Lung (tissue), 12 donors: ENCODE results near the gene TRIM3. TPM values are rescaled to one million over a fixed set of nuclear protein-coding genes. Genes with fewer than 3 reads are reported as not detected.
A peak's percentile ranks its signal among the peaks of the same experiment; 100 is the strongest.

ENCODE experiments used
- ATAC-seq: fragments of 200-7000 bp; cut with Tn5 transposase; one replicate; pipeline ENCODE4 v1.9.1; 2020; ENCODE audit warnings: moderate number of reproducible peaks; ENCODE audit not compliant: insufficient read depth, low FRiP score
- DNase-seq, 3 donors: peaks; one replicate each; pipeline ENCODE4 v3.0.0-alpha.2; 2013 to 2017
- H3K27ac ChIP-seq, 2 donors: one replicate each; pipeline ENCODE4 v1.5.1; 2013; ENCODE audit warnings: mild to moderate bottlenecking in 2 of 2, moderate library complexity in 2 of 2, control low read depth in 1 of 2, inconsistent platforms in 1 of 2, low read depth in 1 of 2, low read length in 1 of 2
- H3K27me3 ChIP-seq, 3 donors: one replicate each; pipeline ENCODE4 v1.5.1; 2013; ENCODE audit warnings: low read length in 2 of 3; ENCODE audit not compliant: control insufficient read depth in 3 of 3, insufficient read depth in 3 of 3
- H3K36me3 ChIP-seq, 4 donors: one replicate each; pipeline ENCODE4 v1.5.1; 2013; ENCODE audit warnings: low read length in 4 of 4, mild to moderate bottlenecking in 1 of 4, moderate library complexity in 1 of 4; ENCODE audit not compliant: control insufficient read depth in 4 of 4, insufficient read depth in 4 of 4
- H3K4me1 ChIP-seq, 5 donors: one replicate each; pipeline ENCODE4 v1.5.1; 2013; ENCODE audit warnings: low read length in 5 of 5, mild to moderate bottlenecking in 2 of 5, moderate library complexity in 1 of 5; ENCODE audit not compliant: control insufficient read depth in 5 of 5, insufficient read depth in 5 of 5
- H3K4me3 ChIP-seq: one replicate; pipeline ENCODE4 v1.5.1; 2013; ENCODE audit warnings: mild to moderate bottlenecking, control low read depth, moderate library complexity
- H3K9ac ChIP-seq, 2 donors: one replicate each; pipeline ENCODE4 v1.5.1; 2013; ENCODE audit warnings: low read length in 2 of 2, control low read depth in 1 of 2; ENCODE audit not compliant: insufficient read depth in 1 of 2
- H3K9me3 ChIP-seq, 4 donors: one replicate each; pipeline ENCODE4 v1.5.1; 2013; ENCODE audit warnings: low read length in 3 of 4, mild to moderate bottlenecking in 1 of 4, moderate library complexity in 1 of 4; ENCODE audit not compliant: control insufficient read depth in 4 of 4, insufficient read depth in 3 of 4
- WGBS, 2 donors: extraction: QIAGEN DNeasy Blood & Tissue Kit; methylation state at CpG; one replicate each; pipeline ENCODE4 v1.1.7; 2013; 5-methylcytosine and 5-hydroxymethylcytosine counted together
- polyA plus RNA-seq, 2 donors: library from polyadenylated mRNA; stranded (reverse); fragments of 200-250 nt; gene quantifications; one replicate each; pipeline ENCODE4 v1.2.1, GENCODE V29; 2013
- total RNA-seq, 2 donors: library from RNA; depleted of rRNA in 1 of 2; stranded (reverse); fragments of >200 nt in 1 of 2; gene quantifications; one replicate each; pipeline ENCODE4 v1.2.1, GENCODE V29; 2014 to 2021
- TF ChIP-seq, protein P1 (sequence below): IDR thresholded peaks from 2 replicates; pipeline ENCODE4 v1.5.1; 2012; ENCODE audit warnings: mild to moderate bottlenecking; ENCODE audit errors: control extremely low read depth, extremely low read depth
- donor health status: control.
- donor health status: control.
- donor health status: Bipolar disorder and iron deficiency.
- donor health status: healthy.
- donor health status: DM: yes; HTN: yes; CAD: no.

TRIM3 gene
- total and polyA plus RNA-seq, 4 donors: 15.7 to 29.0 (median 22.4) TPM

DNA sequence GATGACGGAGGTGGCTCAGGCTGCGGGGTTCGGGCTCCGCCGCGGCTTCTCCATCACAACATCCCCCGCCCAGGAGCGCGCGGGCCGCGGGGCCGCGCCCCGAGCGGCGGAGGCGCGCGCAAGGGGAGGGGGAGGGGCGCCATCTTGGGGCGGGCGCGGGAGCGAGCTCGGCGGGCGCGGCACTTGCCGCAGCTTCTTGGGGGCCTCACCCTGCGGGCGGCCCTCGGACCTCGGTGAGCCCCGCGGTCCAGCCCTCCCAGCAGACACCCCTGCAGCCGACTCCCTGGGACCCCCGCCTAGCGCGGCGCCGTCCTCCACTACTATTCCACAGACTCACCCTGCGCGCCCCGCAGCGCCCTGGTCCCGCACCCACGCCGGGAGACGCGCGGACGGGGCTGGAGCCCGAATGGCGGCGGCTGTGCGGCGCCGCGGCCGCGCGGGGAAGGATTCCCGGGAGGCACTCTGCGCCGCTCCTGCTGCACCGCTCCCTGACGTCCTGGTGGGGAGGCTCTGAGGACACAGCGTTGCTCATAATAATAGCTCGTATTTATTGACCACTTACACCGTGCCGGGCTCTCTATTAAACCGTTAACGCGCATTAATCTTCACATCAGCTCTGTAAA, 54.6 kb downstream of the TRIM3 start, which contains the start of gene APBB1:
TSS of gene APBB1 (minus strand) at position 86 of the 623 bp plus-strand sequence. CDS start 7,747 bp downstream, outside the sequence.
- TF ChIP-seq, protein P1, sequence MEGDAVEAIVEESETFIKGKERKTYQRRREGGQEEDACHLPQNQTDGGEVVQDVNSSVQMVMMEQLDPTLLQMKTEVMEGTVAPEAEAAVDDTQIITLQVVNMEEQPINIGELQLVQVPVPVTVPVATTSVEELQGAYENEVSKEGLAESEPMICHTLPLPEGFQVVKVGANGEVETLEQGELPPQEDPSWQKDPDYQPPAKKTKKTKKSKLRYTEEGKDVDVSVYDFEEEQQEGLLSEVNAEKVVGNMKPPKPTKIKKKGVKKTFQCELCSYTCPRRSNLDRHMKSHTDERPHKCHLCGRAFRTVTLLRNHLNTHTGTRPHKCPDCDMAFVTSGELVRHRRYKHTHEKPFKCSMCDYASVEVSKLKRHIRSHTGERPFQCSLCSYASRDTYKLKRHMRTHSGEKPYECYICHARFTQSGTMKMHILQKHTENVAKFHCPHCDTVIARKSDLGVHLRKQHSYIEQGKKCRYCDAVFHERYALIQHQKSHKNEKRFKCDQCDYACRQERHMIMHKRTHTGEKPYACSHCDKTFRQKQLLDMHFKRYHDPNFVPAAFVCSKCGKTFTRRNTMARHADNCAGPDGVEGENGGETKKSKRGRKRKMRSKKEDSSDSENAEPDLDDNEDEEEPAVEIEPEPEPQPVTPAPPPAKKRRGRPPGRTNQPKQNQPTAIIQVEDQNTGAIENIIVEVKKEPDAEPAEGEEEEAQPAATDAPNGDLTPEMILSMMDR: no peak
- 0 to 1% methylated on average over 46 to 75 of the region's 75 CpGs for WGBS, 2 donors
- H3K9me3 ChIP-seq: no peaks in the 10 kb centered on the region
- ATAC-seq (peak; percentile 95), DNase-seq (peak; percentile 79 to 85 (median 80))
- peaks cover 0 to 3% (median 0%) of the 10 kb centered on the region in 3 donors for H3K27me3 ChIP-seq
- peak within 1 kb of the TSS; percentile 84 to 98 for H3K27ac ChIP-seq
- H3K4me3 ChIP-seq: peak within 1 kb of the TSS; percentile 89
- peaks cover 0 to 17% (median 3%) of the 10 kb centered on the region in 5 donors for H3K4me1 ChIP-seq
- peak within 1 kb of the TSS; percentile 79 to 82 for H3K9ac ChIP-seq
- H3K36me3 ChIP-seq: no peaks in the 10 kb centered on the region

DNA sequence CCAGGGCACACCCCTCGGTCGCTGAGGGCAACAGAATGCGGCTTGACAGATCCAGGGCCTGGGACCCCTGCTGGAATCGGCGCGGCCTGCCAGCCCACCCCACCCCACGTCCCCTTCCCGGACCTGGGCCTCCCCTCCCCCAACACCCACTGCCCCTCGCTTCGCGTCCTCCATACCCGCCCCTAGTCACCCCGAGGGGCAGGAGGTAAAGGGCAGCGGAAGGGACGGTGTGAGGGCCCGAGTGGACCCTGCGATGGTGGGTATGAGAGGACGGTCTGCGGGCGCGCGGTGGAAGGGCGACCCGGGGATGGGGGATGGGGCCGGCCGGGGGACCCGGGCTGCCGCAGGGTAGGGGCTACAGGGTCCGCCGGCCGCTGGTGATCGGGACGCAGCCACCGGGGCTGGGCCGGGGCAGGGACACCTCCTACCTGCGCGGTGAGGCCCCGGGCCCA, 55.2 kb downstream of the TRIM3 start:
- Histone ChIP-seq H3K36me3 (no peaks in the 10 kb centered on the region), H3K9ac (peak overlapping the region in 1 of 2 donors; percentile 54), H3K9me3 (no peaks in the 10 kb centered on the region), H3K4me3 (peak overlapping the region; percentile 89), H3K4me1 (peaks cover 0 to 17% (median 3%) of the 10 kb centered on the region in 5 donors), H3K27ac (peak overlapping the region; percentile 84 to 98), H3K27me3 (peaks cover 0 to 3% (median 0%) of the 10 kb centered on the region in 3 donors)
- 1 to 2% methylated on average over 36 to 38 of the region's 38 CpGs for WGBS, 2 donors
- TF ChIP-seq, protein P1: no peak
- ATAC-seq (peak; percentile 6), DNase-seq (peak in 2 of 3 donors; percentile 29 to 47)

DNA sequence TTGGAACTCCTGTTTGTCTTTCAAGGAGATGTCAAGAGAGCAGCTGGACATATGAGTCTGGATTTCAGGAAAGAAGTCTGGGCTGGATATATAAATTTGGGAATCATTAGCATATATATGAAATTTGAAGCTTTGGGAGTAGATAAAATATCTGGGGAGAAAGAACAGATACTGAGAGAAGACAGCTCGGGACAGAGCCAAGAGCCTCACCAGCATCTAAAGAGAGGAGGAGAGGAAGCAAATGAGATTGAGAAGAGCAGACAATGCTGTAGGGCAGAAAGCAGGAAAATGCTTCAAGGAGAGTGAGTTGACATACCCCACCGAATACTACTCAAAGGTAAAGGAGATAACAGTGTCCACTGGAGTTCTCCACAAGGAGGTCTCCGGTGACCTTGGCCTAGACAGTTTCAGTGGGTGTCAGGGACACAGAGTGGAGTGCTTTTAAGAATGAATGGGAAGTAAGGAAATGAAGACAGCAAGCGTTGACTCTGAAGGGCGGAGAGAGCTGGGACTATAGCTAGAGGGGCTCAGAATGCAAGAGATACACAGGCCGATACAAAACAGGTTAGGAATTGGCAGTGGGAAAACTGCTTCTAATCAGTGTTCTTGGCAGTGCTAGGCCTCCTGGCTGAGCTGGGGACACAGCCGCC, 55.7 kb downstream of the TRIM3 start:
- 39 to 58% methylated on average over 7 of the region's 7 CpGs for WGBS, 2 donors

More for the DNA sequence above, 55.7 kb downstream of the TRIM3 start:
- TF ChIP-seq, protein P1: no peak
- Histone ChIP-seq H3K4me3 (peak overlapping the region; percentile 89), H3K36me3 (no peaks in the 10 kb centered on the region), H3K27me3 (peaks cover 0 to 3% (median 0%) of the 10 kb centered on the region in 3 donors), H3K9me3 (no peaks in the 10 kb centered on the region), H3K27ac (peak overlapping the region in 1 of 2 donors; percentile 98), H3K9ac (peak overlapping the region in 1 of 2 donors; percentile 54), H3K4me1 (peaks cover 0 to 17% (median 3%) of the 10 kb centered on the region in 5 donors)
- DNase-seq (peak in 1 of 3 donors; percentile 20), ATAC-seq (no peak)
